ENCODE data around the gene ZNF140.

ZNF140 gene

GRCh38 chr12:133080368-133081158 lies at the start of gene ZNF140:
Gene ZNF140, plus strand, starts transcription at chr12:133080923. Its CDS starts 398 bp downstream, at chr12:133081321.
- peak; percentile 87 to 90 for DNase-seq (ENCODE audit: low read depth in 1 of 2, low spot score in 1 of 2)

- peak; percentile 92 to 95 for DNase-seq (ENCODE audit: low read depth in 1 of 2, low spot score in 1 of 2)
Observed at GRCh38 chr12:133037207-133038005, 43.3 kb upstream of the ZNF140 start, which contains the start of gene ZNF84. Gene ZNF84, plus strand, starts transcription at chr12:133037509. Its CDS starts 3,959 bp downstream, at chr12:133041468.

- no peak for DNase-seq (ENCODE audit: low read depth in 1 of 2, low spot score in 1 of 2)
Observed at GRCh38 chr12:133038118-133038709, 42.5 kb upstream of the ZNF140 start.

GRCh38 chr12:133046698-133047097 lies 34.0 kb upstream of the ZNF140 start:
- no peak for DNase-seq (ENCODE audit: low read depth in 1 of 2, low spot score in 1 of 2)

GRCh38 chr12:133057446-133057845 lies 23.3 kb upstream of the ZNF140 start:
- no peak for DNase-seq (ENCODE audit: low read depth in 1 of 2, low spot score in 1 of 2)

- no peak for DNase-seq (ENCODE audit: low read depth in 1 of 2, low spot score in 1 of 2)
Observed at GRCh38 chr12:133058203-133059113, 22.3 kb upstream of the ZNF140 start.

GRCh38 chr12:133061954-133062353 lies 18.8 kb upstream of the ZNF140 start:
- no peak for DNase-seq (ENCODE audit: low read depth in 1 of 2, low spot score in 1 of 2)

- DNase-seq (ENCODE audit: low read depth in 1 of 2, low spot score in 1 of 2) = no peak
Observed at GRCh38 chr12:133063556-133063955, 17.2 kb upstream of the ZNF140 start.

- DNase-seq (ENCODE audit: low read depth in 1 of 2, low spot score in 1 of 2) = no peak
Observed at GRCh38 chr12:133073836-133074235, 6.9 kb upstream of the ZNF140 start.

- peak; percentile 87 to 91 for DNase-seq (ENCODE audit: low read depth in 1 of 2, low spot score in 1 of 2)
Observed at GRCh38 chr12:133080026-133080367, 726 bp upstream of the ZNF140 start.

- DNase-seq (ENCODE audit: low read depth in 1 of 2, low spot score in 1 of 2) = no peak
Observed at GRCh38 chr12:133081159-133081780, 547 bp downstream of the ZNF140 start.

- DNase-seq (ENCODE audit: low read depth in 1 of 2, low spot score in 1 of 2) = no peak
Observed at GRCh38 chr12:133083345-133083744, 2.6 kb downstream of the ZNF140 start.

GRCh38 chr12:133105620-133106019 lies 24.9 kb downstream of the ZNF140 start:
- no peak for DNase-seq (ENCODE audit: low read depth in 1 of 2, low spot score in 1 of 2)

GRCh38 chr12:133106253-133106652 lies 25.5 kb downstream of the ZNF140 start:
- DNase-seq (ENCODE audit: low read depth in 1 of 2, low spot score in 1 of 2) = no peak

- DNase-seq (ENCODE audit: low read depth in 1 of 2, low spot score in 1 of 2) = no peak
Observed at GRCh38 chr12:133107121-133107520, 26.4 kb downstream of the ZNF140 start.

GRCh38 chr12:133108150-133108549 lies 27.4 kb downstream of the ZNF140 start:
- DNase-seq (ENCODE audit: low read depth in 1 of 2, low spot score in 1 of 2) = no peak

- no peak for DNase-seq (ENCODE audit: low read depth in 1 of 2, low spot score in 1 of 2)
Observed at GRCh38 chr12:133120385-133121191, 39.9 kb downstream of the ZNF140 start.

- no peak for DNase-seq (ENCODE audit: low read depth in 1 of 2, low spot score in 1 of 2)
Observed at GRCh38 chr12:133124674-133125073, 44.0 kb downstream of the ZNF140 start.

- DNase-seq (ENCODE audit: low read depth in 1 of 2, low spot score in 1 of 2) = no peak
Observed at GRCh38 chr12:133129368-133130037, 48.8 kb downstream of the ZNF140 start.

All from stimulated activated CD4-positive, alpha-beta T cell treated with anti-CD3 and anti-CD28 coated beads, Interleukin-15, amount 100 ng/mL, for 1 hour (primary cell).